Left ventricle myocardium inferior (tissue), 1 donor: ENCODE measurements around the gene PRPS2. TPM values are rescaled to one million over a fixed set of nuclear protein-coding genes. Genes with fewer than 3 reads are reported as not detected.
A peak's percentile ranks its signal among the peaks of the same experiment; 100 is the strongest.

Source experiments
- DNase-seq: peaks from one replicate; pipeline ENCODE4 v3.0.0-alpha.2; 2020
- H3K27ac ChIP-seq: fragments of 200-600 bp; replicated peaks from 2 replicates; pipeline ENCODE4 v1.8.0; 2021
- H3K27me3 ChIP-seq: fragments of 200-600 bp; 2 replicates; pipeline ENCODE4 v1.8.0; 2021; ENCODE audit warnings: low read depth
- H3K36me3 ChIP-seq: fragments of 200-600 bp; 2 replicates; pipeline ENCODE4 v1.8.0; 2021
- H3K4me1 ChIP-seq: fragments of 200-600 bp; 2 replicates; pipeline ENCODE4 v1.8.0; 2021
- H3K4me3 ChIP-seq: fragments of 200-600 bp; 2 replicates; pipeline ENCODE4 v1.8.0; 2021; ENCODE audit warnings: mild to moderate bottlenecking, moderate library complexity
- H3K9me3 ChIP-seq: fragments of 200-600 bp; replicated peaks from 2 replicates; pipeline ENCODE4 v1.8.0; 2021
- intact Hi-C: fragments of 100-400 bp; cut with micrococcal nuclease; formaldehyde crosslinking; loops from one replicate; pipeline ENCODE4 v1.11.0; 2022
- long read RNA-seq: library from polyadenylated mRNA; unstranded; transcript quantifications from one replicate; pipeline ENCODE4 v2.0.0, GENCODE V29; 2021
- total RNA-seq: library from RNA; stranded (reverse); fragmentation: NEBNext Ultra II Directional; extraction: Animal tissue kit (Norgen Biotek cat#: 25700); gene quantifications from one replicate; pipeline ENCODE4 v1.2.1, GENCODE V29; 2021
- TF ChIP-seq, protein P1 (sequence below): fragments of 200-600 bp; IDR thresholded peaks from 2 replicates; pipeline ENCODE4 v1.8.0; 2021; ENCODE audit warnings: antibody characterized with exemption, mild to moderate bottlenecking, borderline replicate concordance
- donor health status: DM: no; HTN: yes; CAD: no; lungs with severe emphysema.

The PRPS2 gene
- 3.7 TPM for total RNA-seq
- long read RNA-seq, partial matches to known transcripts: 1 of 3 reads
- long read RNA-seq, other reads (novel, unspliced or antisense): 0 of 3 reads

DNA sequence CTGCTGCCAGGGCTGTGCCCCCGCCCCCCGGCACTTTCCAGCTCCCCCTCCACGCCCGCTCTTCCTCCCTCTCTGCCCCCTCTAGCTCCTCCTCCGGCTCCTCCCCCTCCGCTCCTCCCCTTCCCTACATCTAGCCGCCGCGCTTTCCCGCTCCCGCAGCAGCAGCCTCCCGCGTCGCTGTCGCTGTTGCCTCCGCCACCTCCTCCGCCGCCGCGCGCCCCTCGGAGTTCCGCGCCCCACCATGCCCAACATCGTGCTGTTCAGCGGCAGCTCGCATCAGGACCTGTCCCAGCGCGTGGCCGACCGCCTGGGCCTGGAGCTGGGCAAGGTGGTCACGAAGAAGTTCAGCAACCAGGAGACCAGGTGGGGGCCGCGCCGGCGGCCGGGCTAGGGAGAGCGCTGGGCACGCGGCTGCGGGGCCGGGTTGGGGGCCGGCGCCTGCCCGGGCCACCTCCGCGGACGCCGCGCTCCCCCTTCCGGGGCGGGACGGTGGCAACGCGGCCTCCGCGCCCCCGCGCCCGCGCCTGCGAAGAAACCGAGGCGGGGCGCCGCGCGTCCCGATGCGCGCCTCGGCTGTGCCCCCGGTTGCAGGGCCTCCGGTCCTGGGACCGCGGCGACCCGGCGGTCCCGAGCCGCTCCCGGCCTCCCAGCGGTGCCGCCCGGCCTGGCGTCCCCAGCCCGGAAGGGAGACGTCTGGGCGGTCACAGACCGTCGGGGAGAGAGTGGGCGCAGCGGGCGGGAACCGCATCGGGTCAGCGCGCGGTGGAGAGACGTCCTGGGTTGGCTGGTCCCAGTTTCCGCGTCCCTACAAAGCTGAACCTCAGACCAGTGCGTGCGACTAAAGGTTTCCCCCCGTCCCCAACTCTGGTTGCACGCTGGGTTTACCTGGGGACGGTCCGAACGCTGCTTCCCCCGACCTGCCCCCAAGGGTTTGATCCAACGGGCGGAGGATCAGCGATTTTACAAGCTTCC lies at the start of gene PRPS2:
Gene PRPS2, plus strand, starts transcription at position 156 of the 972 bp plus-strand sequence. Its CDS starts 86 bp downstream, at position 242.
- TF ChIP-seq, protein P1, sequence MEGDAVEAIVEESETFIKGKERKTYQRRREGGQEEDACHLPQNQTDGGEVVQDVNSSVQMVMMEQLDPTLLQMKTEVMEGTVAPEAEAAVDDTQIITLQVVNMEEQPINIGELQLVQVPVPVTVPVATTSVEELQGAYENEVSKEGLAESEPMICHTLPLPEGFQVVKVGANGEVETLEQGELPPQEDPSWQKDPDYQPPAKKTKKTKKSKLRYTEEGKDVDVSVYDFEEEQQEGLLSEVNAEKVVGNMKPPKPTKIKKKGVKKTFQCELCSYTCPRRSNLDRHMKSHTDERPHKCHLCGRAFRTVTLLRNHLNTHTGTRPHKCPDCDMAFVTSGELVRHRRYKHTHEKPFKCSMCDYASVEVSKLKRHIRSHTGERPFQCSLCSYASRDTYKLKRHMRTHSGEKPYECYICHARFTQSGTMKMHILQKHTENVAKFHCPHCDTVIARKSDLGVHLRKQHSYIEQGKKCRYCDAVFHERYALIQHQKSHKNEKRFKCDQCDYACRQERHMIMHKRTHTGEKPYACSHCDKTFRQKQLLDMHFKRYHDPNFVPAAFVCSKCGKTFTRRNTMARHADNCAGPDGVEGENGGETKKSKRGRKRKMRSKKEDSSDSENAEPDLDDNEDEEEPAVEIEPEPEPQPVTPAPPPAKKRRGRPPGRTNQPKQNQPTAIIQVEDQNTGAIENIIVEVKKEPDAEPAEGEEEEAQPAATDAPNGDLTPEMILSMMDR: no peak
- peak; percentile 67 for DNase-seq
- Histone ChIP-seq H3K4me1 (peaks cover 3% of the 10 kb centered on the region), H3K27ac (peak within 1 kb of the TSS; percentile 40), H3K36me3 (no peaks in the 10 kb centered on the region), H3K9me3 (no peaks in the 10 kb centered on the region), H3K27me3 (peaks cover 6% of the 10 kb centered on the region), H3K4me3 (peak within 1 kb of the TSS; percentile 69)
- intact Hi-C loops: no loop called here

GRCh38 chrX:12741416-12741815 lies 49.8 kb upstream of the PRPS2 start:
- TF ChIP-seq, protein P1: no peak
- Histone ChIP-seq H3K9me3 (no peaks in the 10 kb centered on the region), H3K4me1 (no peaks in the 10 kb centered on the region), H3K27me3 (no peaks in the 10 kb centered on the region), H3K4me3 (no peak overlapping the region), H3K36me3 (no peaks in the 10 kb centered on the region), H3K27ac (no peak overlapping the region)
- no peak for DNase-seq
- intact Hi-C loops: no loop called here

DNA sequence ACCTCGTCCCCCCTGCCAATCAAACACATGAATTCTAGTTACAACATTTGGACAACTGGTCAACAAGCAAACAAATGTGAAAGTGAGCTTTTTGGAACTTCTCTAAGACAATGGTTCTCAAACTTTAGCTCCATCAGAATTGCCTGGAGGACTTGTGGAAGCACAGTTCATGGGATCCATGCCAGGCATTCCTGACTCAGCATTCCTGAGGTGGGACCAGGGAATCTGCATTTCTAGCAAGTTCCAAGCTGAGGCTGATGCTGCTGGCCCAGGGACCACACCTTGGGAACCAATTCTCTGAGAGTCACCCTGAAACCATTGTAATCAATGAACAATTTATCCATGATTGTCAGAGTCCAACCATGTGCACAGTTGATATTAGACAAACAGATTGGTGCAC lies 43.8 kb upstream of the PRPS2 start:
- Histone ChIP-seq H3K36me3 (no peaks in the 10 kb centered on the region), H3K27me3 (no peaks in the 10 kb centered on the region), H3K9me3 (no peaks in the 10 kb centered on the region), H3K27ac (no peak overlapping the region), H3K4me3 (no peak overlapping the region), H3K4me1 (no peaks in the 10 kb centered on the region)
- TF ChIP-seq, protein P1: no peak
- intact Hi-C loops: no loop called here
- no peak for DNase-seq

GRCh38 chrX:12751887-12752286 lies 39.3 kb upstream of the PRPS2 start:
- no peak overlapping the region for H3K27ac ChIP-seq
- no peaks in the 10 kb centered on the region for H3K9me3 ChIP-seq
- no peaks in the 10 kb centered on the region for H3K4me1 ChIP-seq
- DNase-seq: no peak
- no peaks in the 10 kb centered on the region for H3K36me3 ChIP-seq
- intact Hi-C loops: no loop called here
- H3K27me3 ChIP-seq: no peaks in the 10 kb centered on the region
- TF ChIP-seq, protein P1: no peak
- no peak overlapping the region for H3K4me3 ChIP-seq

DNA sequence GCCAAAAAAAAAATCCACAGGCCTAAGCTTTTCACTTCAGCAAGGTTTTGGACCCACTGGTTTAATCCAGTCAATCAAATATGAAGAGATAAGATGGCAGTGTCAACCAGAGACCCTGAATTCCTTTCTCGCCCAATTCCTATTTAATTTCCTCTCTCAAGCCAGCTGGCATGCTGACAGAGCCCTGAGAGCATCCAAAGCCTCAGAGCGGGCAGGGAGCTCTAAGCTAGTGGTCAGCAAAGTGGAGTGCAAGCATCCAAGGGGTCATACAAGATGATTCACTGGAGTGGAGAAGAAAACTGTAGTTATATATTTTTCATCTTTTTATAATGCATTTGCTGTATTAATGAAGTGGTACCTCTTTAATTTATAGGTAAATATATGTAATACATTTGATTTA lies 37.8 kb upstream of the PRPS2 start:
- DNase-seq: no peak
- no peaks in the 10 kb centered on the region for H3K36me3 ChIP-seq
- H3K27ac ChIP-seq: no peak overlapping the region
- intact Hi-C loops: no loop called here
- H3K9me3 ChIP-seq: no peaks in the 10 kb centered on the region
- H3K4me3 ChIP-seq: no peak overlapping the region
- no peaks in the 10 kb centered on the region for H3K4me1 ChIP-seq
- H3K27me3 ChIP-seq: no peaks in the 10 kb centered on the region
- TF ChIP-seq, protein P1: no peak
